ENCODE data around the gene DOCK1. TPM values are rescaled to one million over a fixed set of nuclear protein-coding genes. Genes with fewer than 3 reads are reported as not detected.

DOCK1 gene
- total RNA-seq, 1 experiment from 2014 or later = 40.0 TPM

DNA sequence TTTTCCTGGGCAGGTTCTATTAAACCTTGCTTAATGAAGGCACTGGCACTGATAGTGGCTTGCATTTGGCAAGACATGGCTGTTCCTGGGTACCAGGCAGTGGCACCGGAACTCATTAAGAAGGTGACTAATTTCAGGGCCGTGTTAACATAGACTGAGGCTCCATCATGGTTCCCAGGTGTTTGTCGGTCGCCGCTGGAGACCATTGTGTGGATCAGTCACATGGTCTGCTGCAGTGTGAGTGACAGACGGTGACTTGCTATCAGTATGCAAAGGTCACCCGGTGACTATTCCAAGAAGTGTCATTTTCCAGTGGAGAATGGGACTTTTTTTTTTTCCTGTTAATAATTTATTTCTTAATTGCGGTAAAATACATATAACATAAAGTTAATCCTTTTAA is 184.9 kb downstream of the DOCK1 start:
- intact Hi-C loops (cut with micrococcal nuclease) = no loop called here
- Mint-ChIP-seq H3K9me3 (ENCODE audit: unreplicated experiment) (no peaks in the 10 kb centered on the region), H3K36me3 (ENCODE audit: insufficient read depth, unreplicated experiment) (peaks cover 30% of the 10 kb centered on the region), H3K4me3 (ENCODE audit: unreplicated experiment) (no peak overlapping the region), H3K27me3 (ENCODE audit: insufficient read depth, unreplicated experiment) (no peaks in the 10 kb centered on the region), H3K4me1 (ENCODE audit: insufficient read depth, unreplicated experiment) (no peaks in the 10 kb centered on the region), H3K27ac (ENCODE audit: low read depth, unreplicated experiment) (no peak overlapping the region)
- POLR2A ChIA-PET = no interaction called here
- CTCF ChIA-PET = interaction anchor here (0.6 kb wide), 1 partner anchor 287 kb away, joined by 3 read pairs; no protein-coding TSS in a partner anchor
- TF ChIP-seq, protein P1, sequence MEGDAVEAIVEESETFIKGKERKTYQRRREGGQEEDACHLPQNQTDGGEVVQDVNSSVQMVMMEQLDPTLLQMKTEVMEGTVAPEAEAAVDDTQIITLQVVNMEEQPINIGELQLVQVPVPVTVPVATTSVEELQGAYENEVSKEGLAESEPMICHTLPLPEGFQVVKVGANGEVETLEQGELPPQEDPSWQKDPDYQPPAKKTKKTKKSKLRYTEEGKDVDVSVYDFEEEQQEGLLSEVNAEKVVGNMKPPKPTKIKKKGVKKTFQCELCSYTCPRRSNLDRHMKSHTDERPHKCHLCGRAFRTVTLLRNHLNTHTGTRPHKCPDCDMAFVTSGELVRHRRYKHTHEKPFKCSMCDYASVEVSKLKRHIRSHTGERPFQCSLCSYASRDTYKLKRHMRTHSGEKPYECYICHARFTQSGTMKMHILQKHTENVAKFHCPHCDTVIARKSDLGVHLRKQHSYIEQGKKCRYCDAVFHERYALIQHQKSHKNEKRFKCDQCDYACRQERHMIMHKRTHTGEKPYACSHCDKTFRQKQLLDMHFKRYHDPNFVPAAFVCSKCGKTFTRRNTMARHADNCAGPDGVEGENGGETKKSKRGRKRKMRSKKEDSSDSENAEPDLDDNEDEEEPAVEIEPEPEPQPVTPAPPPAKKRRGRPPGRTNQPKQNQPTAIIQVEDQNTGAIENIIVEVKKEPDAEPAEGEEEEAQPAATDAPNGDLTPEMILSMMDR (IDR thresholded peaks at IDR 0.05; ENCODE audit: unreplicated experiment) = no peak
- DNase-seq (ENCODE audit: unreplicated experiment) = no peak
- no TSS peak for BruUV-seq (replicated peaks)

DNA sequence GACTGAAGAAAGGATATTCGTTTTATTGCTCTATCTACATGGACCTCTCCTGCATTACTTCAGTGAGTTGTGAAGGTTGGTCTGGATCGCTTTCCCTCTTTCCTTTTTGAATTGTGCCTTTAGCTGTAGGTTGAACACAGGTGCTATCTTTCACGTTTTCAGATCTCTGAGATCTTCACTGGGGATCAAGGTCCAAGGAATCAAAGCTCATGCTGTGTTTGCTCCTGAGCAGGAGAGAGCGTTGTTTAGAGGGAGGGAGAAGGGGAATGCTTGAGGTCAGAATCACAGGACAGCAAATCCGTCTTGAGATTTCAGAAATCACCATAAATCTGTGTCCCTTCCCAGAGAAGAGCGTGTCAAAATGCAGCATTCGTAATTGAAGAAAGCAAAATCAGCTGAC is 186.1 kb downstream of the DOCK1 start:
- H3K27me3 Mint-ChIP-seq (ENCODE audit: insufficient read depth, unreplicated experiment) = no peaks in the 10 kb centered on the region
- DNase-seq (ENCODE audit: unreplicated experiment) = no peak
- ChIA-PET POLR2A (no interaction called here), CTCF (no interaction called here)
- no peak overlapping the region for H3K4me3 Mint-ChIP-seq (ENCODE audit: unreplicated experiment)
- TF ChIP-seq, protein P1 (IDR thresholded peaks at IDR 0.05; ENCODE audit: unreplicated experiment) = no peak
- H3K4me1 Mint-ChIP-seq (ENCODE audit: insufficient read depth, unreplicated experiment) = no peaks in the 10 kb centered on the region
- no peak overlapping the region for H3K27ac Mint-ChIP-seq (ENCODE audit: low read depth, unreplicated experiment)
- intact Hi-C loops (cut with micrococcal nuclease) = no loop called here
- BruUV-seq (replicated peaks) = no TSS peak
- H3K9me3 Mint-ChIP-seq (ENCODE audit: unreplicated experiment) = no peaks in the 10 kb centered on the region
- H3K36me3 Mint-ChIP-seq (ENCODE audit: insufficient read depth, unreplicated experiment) = peaks cover 36% of the 10 kb centered on the region

DNA sequence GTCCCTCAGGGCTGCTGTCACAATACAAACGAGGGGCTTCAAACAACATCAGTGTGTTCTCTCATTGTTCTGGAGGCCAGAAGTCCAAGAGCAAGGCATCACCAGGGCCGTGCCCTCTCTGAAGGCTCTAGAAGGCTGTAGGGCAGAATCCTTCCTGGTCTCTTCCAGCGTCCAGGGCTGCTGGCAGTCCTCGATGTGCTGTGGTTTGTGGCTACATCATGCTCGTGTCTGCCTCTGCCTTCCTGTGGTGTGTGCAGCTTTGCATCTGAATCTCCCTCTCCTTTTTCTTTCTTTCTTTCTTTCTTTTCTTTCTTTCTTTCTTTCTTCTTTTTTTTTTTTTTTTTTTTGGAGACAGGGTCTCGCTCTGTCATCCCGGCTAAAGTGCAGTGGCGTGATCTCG is 187.7 kb downstream of the DOCK1 start:
- no peaks in the 10 kb centered on the region for H3K4me1 Mint-ChIP-seq (ENCODE audit: insufficient read depth, unreplicated experiment)
- POLR2A ChIA-PET = no interaction called here
- BruUV-seq (replicated peaks) = no TSS peak
- no peaks in the 10 kb centered on the region for H3K9me3 Mint-ChIP-seq (ENCODE audit: unreplicated experiment)
- no peaks in the 10 kb centered on the region for H3K27me3 Mint-ChIP-seq (ENCODE audit: insufficient read depth, unreplicated experiment)
- TF ChIP-seq, protein P1 (IDR thresholded peaks at IDR 0.05; ENCODE audit: unreplicated experiment) = no peak
- H3K4me3 Mint-ChIP-seq (ENCODE audit: unreplicated experiment) = no peak overlapping the region
- peaks cover 35% of the 10 kb centered on the region for H3K36me3 Mint-ChIP-seq (ENCODE audit: insufficient read depth, unreplicated experiment)
- DNase-seq (ENCODE audit: unreplicated experiment) = no peak
- CTCF ChIA-PET = no interaction called here
- H3K27ac Mint-ChIP-seq (ENCODE audit: low read depth, unreplicated experiment) = no peak overlapping the region
- intact Hi-C loops (cut with micrococcal nuclease) = no loop called here

DNA sequence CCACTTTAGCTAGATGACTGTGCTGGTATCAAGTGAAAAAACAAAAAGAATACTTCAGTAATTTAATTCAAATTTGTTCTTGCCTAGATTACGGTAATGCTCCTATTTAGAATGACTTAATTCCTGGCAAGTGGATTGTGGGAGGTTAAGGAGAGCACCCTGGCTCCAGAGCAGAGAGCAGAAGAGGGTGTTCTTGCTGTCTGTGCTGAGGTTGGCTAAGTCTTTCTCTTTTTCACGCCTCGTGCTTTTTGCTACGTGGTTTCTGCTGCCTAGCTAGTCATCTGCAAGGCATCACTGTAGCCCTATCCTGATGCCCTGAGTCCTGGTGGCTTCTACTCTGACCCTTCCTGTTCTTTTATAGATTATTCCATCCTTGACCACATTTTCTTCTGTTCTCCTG is 189.8 kb downstream of the DOCK1 start:
- intact Hi-C loops (cut with micrococcal nuclease) = no loop called here
- POLR2A ChIA-PET = no interaction called here
- CTCF ChIA-PET = no interaction called here
- TF ChIP-seq, protein P1 (IDR thresholded peaks at IDR 0.05; ENCODE audit: unreplicated experiment) = no peak
- Mint-ChIP-seq H3K4me1 (ENCODE audit: insufficient read depth, unreplicated experiment) (no peaks in the 10 kb centered on the region), H3K27ac (ENCODE audit: low read depth, unreplicated experiment) (no peak overlapping the region), H3K27me3 (ENCODE audit: insufficient read depth, unreplicated experiment) (no peaks in the 10 kb centered on the region), H3K9me3 (ENCODE audit: unreplicated experiment) (no peaks in the 10 kb centered on the region), H3K4me3 (ENCODE audit: unreplicated experiment) (no peak overlapping the region), H3K36me3 (ENCODE audit: insufficient read depth, unreplicated experiment) (peaks cover 28% of the 10 kb centered on the region)
- DNase-seq (ENCODE audit: unreplicated experiment) = no peak
- BruUV-seq (replicated peaks) = no TSS peak
